ENCODE results near the gene LRRC25.
"Not testable (repeated sequence)": the region's sequence is repeated elsewhere in the genome, so short reads cannot be mapped to it uniquely, and the experiment has no call there.

LRRC25 gene

DNA sequence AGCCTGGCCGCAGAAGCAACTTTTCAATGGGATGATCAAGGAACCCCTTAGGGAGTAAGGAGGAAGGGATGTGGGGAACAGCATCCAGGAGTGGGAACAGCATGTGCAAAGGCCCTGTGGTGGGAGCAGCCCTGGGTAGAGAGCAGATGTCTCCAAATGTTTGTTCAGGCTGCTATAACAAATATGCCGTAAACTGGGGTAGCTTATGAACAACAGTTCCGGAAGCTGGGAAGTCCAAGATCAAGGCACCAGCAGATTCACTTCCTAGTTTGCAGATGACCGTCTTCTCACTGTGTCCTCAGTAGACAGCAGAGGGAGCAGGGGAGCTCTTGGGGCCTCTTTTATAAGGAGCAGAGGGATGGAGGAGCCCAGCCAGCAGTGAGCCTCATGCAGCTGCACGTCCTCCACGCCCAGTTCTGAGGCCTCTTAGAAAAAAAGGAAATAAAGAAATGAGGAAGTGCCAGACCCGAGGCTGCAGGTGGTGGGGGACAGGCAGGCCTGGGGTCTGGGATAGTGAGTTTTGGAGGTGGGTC lies 4.2 kb upstream of the LRRC25 start:
- peak in 1 of 2 donors; percentile 78 for DNase-seq

DNA sequence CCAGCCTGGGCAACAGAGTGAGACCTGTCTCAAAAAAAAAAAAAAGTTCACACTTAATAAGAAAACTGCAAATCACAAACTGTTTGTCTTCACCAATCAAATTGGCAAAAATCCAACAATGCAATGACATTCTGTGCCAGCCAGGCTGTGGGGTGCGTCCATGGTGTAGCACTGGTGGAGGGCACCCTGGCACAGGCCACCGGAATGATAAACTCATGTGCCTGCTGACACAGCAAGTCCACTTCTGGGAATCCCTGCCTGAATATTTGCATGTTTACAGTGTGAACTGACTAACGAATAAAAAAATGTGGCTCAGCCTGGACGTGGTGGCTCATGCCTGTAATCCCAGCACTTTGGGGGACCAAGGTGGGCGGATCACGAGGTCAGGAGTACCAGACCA lies 1.6 kb upstream of the LRRC25 start:
- no peak for DNase-seq

DNA sequence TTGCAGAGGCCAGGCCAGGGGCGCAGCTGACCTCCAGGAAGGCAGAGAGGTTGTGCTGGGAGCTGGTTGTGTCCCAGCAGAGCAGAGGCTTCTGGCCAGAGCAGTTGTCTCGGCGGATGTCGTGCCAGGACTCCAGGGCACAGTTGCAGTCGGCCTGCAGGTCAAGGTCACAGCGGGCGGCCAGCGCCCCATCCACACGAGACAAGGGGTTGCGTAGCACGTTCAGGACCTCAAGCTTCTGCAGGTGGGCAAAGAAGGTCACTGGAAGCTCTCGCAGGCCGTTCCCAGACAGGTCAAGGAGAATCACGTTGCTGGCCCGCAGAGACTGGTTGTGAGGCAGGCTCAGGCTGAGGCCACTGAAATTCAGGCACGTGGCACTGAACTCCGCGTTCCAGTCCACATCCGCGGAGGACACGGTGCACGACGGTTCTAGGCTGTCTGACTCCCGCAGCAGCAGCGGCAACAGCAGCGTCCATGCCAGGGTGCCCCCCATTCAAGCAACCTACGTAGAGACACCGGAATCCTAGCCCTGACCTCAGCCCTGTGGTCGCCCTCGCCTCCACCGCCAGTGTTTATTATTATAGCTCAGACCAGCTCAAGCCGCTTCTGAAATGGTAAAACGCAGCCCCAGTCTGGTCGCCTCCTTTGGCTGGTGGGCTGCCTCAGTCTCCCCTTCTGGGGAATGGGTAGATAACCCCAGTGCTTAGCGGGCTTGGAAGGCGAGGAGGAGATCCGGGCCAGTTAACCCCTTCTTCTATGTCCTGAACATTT lies 766 bp downstream of the LRRC25 start:
- no peak for DNase-seq

DNA sequence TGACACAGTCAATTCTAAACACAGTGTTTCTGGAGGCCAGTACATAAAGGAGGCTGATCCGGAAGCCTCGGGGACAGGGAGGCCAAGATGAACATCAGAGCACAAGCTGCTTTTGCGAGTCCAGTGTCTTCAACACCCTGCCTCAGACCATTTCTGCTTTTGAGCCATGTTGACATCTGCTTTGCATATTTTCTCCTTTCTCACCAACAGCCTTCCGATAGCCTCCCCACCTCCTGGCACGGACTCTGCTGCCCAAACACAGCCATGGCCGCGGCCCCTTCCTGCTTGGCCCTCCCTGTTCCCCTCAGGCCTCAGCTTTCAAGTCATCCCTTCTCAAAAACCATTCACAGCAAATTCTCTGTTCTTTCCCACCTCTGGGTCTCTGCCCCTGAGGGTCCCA lies 3.6 kb downstream of the LRRC25 start:
- DNase-seq = peak in 1 of 2 donors; percentile 42

DNA sequence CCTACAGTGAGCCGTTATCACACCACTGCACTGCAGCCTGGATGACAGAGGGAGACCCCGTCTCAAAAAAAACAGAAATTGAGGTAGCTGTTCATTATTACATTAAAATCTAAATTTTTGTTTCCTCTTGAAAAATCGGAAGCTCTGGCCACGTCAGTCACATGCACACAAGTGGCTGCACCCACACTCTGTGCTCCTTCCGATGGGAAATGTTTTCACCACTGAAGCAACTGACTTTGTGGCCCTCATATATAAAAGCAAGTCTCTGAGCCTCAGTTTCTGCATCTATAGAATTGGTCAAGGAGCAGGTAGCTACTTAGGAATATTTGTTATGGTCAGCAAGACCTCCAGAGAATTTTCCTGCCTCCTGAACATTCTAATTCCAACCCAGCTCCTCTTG lies 4.5 kb downstream of the LRRC25 start:
- no peak for DNase-seq

DNA sequence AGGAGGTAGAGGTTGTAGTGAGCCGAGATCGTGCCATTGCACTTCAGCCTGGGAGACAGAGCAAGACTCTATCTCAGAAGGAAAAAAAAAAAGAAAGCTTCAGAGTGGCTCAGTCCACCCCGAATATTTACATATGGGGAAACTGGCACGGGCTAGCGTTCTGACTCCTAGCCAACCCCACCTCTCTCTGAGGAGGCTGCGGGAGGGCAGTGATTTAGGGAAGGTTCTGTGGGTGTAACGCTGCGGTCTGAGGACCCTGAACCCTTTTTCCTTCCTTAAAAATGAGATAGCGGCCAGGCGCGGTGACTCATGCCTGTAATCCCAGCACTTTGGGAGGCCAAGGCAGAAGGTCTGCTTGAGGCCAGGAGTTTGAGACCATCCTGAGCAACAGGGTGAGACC lies 5.0 kb downstream of the LRRC25 start:
- peak in 1 of 2 donors; percentile 76 for DNase-seq

DNA sequence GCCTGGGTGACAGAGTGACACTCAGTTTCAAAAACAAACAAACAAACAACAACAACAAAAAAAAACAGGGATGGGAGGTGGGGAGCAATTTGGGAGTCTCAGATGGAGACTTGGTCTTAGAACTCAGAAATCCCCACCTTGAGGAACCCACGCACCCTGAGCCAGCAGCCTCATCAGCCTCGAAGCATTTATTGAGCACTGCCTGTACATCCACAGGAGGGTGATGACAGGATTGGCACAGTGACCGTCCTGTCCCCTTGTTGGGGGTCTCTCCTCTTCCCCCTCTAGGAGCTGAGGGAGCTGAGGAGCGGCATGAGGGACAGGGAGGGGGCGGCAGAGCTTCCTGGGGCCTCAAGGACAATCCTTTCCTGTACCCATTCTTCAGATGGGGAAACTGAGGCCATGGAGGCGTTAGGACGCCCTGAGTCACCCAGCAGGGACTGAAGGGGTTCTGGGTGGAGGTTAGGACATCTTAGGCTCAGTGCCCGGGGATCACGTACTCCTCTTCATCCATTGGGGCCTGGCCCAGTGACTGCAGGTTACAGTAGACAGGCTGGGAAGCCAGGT lies 5.8 kb downstream of the LRRC25 start:
- DNase-seq = no peak

DNA sequence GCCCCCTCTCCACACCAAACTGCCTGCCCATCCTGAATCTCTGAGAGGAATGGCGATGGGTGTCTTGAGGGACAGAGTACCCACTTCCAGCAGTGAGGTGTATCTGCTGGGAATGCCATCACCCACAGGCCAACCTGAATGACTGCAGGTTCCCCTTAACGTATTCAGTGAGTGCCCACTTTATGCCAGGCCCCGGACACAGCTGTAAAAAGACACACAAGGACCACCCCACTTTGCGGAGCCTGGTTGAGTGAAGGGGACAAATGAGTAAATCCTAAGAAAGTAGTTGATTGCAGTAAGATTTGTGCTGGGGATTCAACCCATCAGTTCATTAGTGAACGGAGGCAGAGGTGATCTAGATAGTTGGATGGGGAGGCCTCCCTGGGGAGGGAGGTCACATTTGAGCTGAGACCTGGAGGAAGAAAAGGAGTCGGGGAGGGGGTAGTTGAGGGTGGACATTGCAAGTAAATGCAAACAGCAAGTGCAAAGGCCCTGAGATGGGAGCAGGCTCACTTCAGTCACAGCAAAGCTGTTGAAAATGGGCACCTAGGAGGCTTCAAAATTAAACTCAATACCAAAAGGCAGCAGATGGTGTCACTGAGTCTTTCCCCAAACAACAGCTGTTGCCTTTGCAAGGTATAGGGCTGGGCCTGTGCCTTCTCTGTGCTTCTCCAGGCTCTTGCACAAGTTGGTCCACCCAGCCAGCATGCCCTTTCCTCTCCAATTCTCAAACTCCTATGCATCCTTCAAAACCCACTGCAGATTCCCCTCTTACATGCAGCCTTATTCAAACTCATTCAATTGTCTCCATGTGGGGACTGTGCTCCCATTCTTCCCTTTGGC lies 7.1 kb downstream of the LRRC25 start:
- no peak for DNase-seq

DNA sequence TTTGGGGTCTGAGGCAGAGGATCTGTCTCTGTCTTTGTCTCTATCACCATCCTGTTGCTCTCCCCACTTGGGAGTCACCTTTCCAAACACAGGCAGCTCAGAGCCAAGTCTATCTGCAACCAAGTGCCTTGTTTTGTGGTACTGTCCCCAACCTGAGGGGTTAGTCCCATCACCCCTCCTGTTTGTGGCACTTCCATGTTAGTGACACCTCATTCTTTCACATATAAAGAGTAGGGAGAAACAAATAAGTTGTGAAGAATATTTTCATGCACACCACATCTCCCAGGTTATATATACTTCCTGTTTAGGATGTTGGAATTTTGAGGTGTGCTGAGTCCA lies 7.7 kb downstream of the LRRC25 start:
- DNase-seq = no peak

DNA sequence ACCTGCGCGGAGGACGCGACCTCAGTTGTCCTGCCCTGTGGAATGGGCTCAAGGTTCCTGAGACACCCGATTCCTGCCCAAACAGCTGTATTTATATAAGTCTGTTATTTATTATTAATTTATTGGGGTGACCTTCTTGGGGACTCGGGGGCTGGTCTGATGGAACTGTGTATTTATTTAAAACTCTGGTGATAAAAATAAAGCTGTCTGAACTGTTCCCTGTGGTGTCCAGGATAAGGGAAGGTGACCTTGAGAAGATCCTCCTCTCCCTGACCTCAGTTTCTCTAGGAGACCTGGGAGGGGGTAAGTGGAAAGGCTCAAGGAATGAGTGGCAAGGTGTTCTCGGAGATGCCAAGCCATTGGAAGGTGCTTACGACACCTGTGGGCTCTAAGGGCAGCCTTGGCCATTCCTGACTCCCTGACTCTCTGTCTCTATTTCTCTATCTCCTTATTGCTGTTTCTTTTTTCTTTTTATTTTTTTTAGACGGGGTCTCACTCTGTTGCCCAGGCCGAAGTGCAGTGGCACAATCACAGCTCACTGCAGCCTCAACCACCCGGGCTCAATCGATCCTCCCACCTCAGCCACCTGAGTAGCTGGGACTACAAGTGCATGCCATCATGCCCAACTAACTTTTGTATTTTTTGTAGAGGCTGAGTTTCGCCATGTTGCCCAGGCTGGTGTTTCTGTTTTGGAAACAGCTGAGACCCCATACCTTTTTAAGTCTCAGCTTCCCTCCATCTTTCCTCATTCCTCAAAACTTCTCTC lies 8.3 kb downstream of the LRRC25 start:
- DNase-seq = no peak

DNA sequence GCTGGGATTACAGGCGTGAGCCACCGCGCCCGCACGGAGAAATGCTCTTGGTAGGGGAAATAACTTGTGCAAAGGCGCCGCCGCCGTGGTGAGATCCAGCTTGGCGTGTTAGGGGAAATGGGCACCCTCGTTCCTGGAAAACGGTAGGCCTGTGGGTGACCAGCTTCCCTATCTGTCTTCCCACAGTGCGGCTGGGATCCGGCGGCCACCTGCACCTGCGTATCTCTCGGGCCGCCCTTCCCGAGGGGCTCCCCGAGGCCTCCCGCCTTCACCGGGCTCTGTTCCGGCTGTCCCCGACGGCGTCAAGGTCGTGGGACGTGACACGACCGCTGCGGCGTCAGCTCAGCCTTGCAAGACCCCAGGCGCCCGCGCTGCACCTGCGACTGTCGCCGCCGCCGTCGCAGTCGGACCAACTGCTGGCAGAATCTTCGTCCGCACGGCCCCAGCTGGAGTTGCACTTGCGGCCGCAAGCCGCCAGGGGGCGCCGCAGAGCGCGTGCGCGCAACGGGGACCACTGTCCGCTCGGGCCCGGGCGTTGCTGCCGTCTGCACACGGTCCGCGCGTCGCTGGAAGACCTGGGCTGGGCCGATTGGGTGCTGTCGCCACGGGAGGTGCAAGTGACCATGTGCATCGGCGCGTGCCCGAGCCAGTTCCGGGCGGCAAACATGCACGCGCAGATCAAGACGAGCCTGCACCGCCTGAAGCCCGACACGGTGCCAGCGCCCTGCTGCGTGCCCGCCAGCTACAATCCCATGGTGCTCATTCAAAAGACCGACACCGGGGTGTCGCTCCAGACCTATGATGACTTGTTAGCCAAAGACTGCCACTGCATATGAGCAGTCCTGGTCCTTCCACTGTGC lies 9.1 kb downstream of the LRRC25 start:
- peak; percentile 86 for DNase-seq

DNA sequence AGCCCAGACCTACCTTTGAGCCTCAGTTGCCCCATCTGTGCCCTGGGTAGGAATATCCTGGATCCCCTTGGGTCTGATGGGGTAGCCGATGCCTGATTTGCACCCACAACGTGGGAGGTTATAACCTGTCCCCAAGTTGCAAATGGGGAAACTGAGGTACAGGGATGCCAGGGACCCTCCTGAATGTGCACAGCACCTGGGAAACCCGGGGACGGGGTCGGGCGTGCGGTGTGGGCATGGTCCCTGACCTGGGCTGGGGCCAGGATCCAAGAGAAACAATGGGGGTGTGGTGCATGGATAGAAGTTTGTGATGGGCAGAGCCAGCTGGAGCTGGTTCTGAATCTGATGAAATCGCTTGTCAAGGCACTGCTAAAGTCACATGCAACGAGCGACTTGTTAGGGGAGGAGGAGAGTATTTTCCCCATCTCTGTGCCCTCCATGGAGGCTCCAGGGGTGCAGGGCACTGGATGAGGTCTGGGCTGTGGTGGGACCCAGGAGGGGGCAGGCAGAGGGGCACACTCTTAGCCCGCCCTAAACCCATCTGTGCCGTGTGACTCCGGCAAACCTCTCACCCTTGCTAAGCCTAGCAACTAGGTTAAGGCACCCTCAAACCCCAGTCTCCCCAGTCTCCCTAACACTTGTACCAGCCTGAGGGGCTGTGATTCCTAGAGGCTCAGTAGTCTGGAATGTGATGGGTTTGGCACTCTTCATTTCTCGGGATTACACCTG lies 10.7 kb downstream of the LRRC25 start:
- DNase-seq = no peak

DNA sequence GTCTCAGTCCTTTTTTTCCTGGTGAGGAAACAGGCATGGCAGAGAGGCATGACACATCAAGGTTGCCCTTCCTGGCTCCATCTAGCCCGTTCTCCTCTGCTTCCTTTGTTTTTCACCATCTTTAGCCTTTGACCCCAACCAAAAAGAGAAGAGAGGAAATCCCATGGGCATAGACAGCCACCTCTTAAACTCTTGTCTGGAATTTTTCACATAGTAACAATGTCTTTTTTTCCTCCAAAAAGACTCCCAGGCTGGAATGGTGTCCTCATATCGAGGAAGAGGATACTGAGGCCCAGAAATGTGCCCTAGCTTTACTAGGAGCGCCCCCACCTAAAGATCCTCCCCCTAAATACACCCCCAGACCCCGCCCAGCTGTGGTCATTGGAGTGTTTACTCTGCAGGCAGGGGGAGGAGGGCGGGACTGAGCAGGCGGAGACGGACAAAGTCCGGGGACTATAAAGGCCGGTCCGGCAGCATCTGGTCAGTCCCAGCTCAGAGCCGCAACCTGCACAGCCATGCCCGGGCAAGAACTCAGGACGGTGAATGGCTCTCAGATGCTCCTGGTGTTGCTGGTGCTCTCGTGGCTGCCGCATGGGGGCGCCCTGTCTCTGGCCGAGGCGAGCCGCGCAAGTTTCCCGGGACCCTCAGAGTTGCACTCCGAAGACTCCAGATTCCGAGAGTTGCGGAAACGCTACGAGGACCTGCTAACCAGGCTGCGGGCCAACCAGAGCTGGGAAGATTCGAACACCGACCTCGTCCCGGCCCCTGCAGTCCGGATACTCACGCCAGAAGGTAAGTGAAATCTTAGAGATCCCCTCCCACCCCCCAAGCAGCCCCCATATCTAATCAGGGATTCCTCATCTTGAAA lies 11.5 kb downstream of the LRRC25 start, which contains the start of gene GDF15:
Gene GDF15, plus strand, starts transcription at position 484 of the 868 bp plus-strand sequence. Its CDS starts 32 bp downstream, at position 516.
- DNase-seq = no peak

DNA sequence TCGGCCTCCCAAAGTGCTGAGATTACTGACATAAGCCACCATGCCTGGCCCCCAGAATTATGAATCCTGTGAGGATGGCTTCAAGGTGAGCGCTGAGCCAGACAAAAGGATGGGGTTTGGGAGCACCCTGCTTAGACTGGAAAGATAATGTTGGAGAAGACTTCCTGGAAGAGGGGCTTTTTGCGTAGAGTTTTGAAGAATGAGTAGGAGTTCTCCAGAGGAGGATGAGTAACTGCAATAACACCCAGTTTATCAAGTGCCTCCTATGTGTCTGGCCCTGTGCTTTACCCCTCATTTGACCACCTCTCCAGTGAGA lies 12.1 kb downstream of the LRRC25 start:
- DNase-seq = no peak

DNA sequence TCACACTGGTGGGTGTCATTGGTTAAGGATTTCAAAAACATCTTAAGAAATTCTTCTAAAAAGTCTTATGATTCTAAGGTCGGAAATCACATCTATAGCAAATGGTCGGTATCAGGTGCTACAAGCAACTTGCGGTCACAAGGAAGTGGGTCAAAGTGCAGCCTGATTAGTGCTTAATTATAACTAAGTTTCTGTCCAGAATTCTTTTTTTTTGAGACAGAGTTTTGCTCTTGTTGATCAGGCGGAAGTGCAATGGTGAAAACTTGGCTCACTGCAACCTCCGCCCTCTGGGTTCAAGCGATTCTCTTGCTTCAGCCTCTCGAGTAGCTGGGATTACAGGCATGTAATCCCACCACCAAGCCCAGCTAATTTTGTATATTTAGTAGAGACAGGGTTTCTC lies 12.6 kb downstream of the LRRC25 start:
- DNase-seq = no peak

DNA sequence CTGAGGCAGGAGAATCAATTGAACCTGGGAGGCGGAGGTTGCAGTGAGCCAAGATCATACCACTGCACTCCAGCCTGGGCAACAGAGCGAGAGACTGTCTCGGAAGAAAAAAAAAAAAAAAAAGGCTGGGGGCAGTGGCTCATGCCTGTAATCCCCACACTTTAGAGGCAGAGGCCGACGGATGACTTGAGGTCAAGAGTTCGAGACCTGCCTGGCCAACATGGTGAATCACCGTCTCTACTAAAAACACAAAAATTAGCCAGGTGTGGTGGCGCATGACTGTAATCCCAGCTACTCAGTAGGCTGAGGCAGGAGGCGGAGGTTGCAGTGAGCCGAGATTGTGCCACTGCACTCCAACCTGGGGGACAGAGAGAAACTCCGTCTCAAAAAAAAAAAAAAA lies 13.8 kb downstream of the LRRC25 start:
- not testable (repeated sequence) for DNase-seq

DNA sequence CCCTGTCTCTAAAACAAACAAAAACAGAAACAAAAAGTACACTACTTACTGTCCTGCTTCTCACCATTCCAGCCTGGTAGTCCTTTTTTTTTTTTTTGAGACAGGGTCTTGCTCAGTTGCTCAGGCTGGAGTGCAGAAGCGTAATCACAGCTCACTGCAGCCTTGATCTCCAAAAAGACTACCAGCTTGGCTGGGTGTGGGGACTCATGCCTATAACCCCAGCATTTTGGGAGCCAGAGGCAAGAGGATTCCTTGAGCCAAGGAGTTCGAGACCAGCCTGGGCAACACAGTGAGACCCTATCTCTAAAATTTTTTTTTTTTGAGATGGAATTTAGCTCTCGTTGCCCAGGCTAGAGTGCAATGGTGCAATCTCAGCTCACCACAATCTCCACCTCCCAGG lies 16.6 kb downstream of the LRRC25 start:
- DNase-seq = no peak

DNA sequence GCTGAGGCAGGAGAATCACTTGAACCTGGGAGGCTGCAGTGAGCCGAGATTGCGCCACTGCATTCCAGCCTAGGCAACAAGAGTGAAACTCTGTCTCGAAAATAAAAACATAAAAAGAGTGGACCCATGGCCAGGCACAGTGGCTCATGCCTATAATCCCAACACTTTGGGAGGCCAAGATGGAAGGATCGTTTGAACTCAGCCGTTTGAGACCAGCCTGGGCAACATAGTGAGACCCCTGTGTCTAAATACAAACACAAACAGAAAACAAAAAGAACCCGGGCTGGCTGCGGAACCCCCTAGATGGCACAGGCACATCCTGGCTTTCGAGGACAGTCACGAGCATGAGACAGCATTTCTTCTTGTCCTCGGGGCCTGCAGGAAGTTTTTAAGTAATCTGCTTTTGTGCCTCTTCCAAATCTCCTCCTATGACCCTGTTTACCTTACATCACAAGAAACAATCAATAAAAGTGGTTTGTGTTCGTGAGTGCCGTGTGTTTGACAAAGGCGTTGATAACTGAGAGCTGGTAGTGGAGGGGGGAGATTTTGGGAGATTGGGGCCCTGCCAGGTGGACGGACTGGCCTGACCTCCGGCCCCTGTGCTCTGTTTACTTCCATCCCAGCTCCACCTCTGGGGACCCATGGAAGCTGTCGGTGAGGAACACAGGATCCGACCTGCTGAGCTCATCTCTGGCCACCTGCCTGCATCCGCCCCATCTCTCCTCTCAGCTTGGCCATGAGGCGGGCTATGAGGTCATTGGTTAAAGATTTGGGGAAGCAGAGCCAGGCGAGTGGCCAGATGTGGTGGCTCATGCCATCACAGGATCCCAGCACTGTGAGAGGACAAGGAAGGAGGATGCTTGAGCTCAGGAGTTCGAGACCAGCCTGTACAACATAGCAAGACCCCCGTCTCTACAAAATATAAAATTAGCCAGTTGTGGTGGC lies 17.3 kb downstream of the LRRC25 start:
- DNase-seq = peak in 1 of 2 donors; percentile 48

DNA sequence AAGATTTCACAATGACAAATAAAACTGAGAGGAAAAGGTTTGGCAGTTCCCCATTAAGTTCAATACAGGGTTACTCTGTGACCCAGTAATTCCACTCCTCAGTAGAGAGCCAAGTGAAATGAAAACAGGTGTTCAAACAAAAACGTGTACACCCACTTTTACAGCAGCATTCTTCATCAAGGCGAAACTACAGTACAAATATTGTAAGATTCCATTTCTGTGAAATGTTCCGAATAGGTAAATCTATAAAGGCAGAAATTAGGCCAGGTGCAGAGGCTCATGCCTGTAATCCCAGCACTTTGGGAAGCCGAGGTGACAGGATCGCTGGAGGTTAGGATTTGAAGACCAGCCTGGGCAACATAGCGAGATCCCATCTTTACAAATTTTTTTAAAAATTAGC lies 20.4 kb downstream of the LRRC25 start:
- no peak for DNase-seq

Measured in CD4-positive, alpha-beta T cell treated with Interleukin-1 beta for 1 hour (primary cell).